ENCODE results near the gene SLC13A2.
"Not testable (repeated sequence)": the region's sequence is repeated elsewhere in the genome, so short reads cannot be mapped to it uniquely, and the experiment has no call there.

Gene SLC13A2

GRCh38 chr17:28519236-28519635, 45.8 kb downstream of the SLC13A2 start:
- DNase-seq, result no peak

GRCh38 chr17:28520687-28521086, 47.2 kb downstream of the SLC13A2 start:
- no peak for DNase-seq

- no peak for DNase-seq
Observed at GRCh38 chr17:28521311-28522085, 48.1 kb downstream of the SLC13A2 start.

- DNase-seq, result not testable (repeated sequence)
Observed at GRCh38 chr17:28522281-28522680, 48.8 kb downstream of the SLC13A2 start.

GRCh38 chr17:28523186-28523585, 49.7 kb downstream of the SLC13A2 start:
- DNase-seq, result no peak

- no peak for DNase-seq
Observed at GRCh38 chr17:28523876-28524275, 50.4 kb downstream of the SLC13A2 start.

- DNase-seq, result no peak
Observed at GRCh38 chr17:28524476-28525424, 51.3 kb downstream of the SLC13A2 start.

GRCh38 chr17:28526381-28526780, 52.9 kb downstream of the SLC13A2 start:
- DNase-seq, result no peak

GRCh38 chr17:28527181-28527681, 53.8 kb downstream of the SLC13A2 start:
- no peak for DNase-seq

- DNase-seq, result no peak
Observed at GRCh38 chr17:28527859-28528258, 54.4 kb downstream of the SLC13A2 start.

GRCh38 chr17:28528327-28529012, 55.0 kb downstream of the SLC13A2 start:
- no peak for DNase-seq

- no peak for DNase-seq
Observed at GRCh38 chr17:28529013-28529400, 55.6 kb downstream of the SLC13A2 start.

- DNase-seq, result no peak
Observed at GRCh38 chr17:28530250-28530649, 56.8 kb downstream of the SLC13A2 start.

- no peak for DNase-seq
Observed at GRCh38 chr17:28530926-28531325, 57.5 kb downstream of the SLC13A2 start.

- no peak for DNase-seq
Observed at GRCh38 chr17:28532050-28532960, 58.9 kb downstream of the SLC13A2 start.

- no peak for DNase-seq
Observed at GRCh38 chr17:28533091-28533807, 59.8 kb downstream of the SLC13A2 start.

GRCh38 chr17:28534740-28535375, 61.4 kb downstream of the SLC13A2 start:
- DNase-seq, result no peak

GRCh38 chr17:28536532-28537218, 63.2 kb downstream of the SLC13A2 start:
- no peak for DNase-seq

- DNase-seq, result no peak
Observed at GRCh38 chr17:28537219-28537610, 63.8 kb downstream of the SLC13A2 start.

GRCh38 chr17:28538296-28538895, 65.0 kb downstream of the SLC13A2 start:
- DNase-seq, result no peak
